Fibroblast of skin of left quadriceps (primary cell): ENCODE data around the gene PDE3A.
"Not testable (repeated sequence)": the region's sequence is repeated elsewhere in the genome, so short reads cannot be mapped to it uniquely, and the experiment has no call there.

Source experiments
- DNase-seq, 2 experiments: peaks; one replicate each; pipeline ENCODE4 v3.0.0-alpha.2; 2013; ENCODE audit warnings: low read depth in 2 of 2

The PDE3A gene

GRCh38 chr12:20374795-20375194 lies 6.5 kb downstream of the PDE3A start:
- no peak for DNase-seq

DNA sequence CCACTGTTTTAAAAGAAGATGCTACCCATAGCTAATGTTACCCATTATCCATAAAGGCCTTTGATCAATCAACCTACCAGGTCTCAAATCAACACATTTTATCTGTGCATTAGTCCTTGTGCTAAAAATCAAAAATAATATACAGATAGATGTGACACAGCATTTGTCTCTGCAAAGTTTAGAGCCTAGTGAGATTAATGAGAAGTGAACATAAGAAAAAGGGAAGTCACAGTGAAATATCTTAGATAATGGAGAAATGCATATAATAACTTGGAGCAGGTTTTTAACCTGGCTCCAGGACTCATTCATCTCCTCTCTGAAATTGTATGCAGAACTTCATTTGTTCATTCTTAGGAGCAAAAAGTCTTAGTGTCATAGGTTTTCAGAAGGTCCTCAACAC lies 7.2 kb downstream of the PDE3A start:
- DNase-seq = no peak

DNA sequence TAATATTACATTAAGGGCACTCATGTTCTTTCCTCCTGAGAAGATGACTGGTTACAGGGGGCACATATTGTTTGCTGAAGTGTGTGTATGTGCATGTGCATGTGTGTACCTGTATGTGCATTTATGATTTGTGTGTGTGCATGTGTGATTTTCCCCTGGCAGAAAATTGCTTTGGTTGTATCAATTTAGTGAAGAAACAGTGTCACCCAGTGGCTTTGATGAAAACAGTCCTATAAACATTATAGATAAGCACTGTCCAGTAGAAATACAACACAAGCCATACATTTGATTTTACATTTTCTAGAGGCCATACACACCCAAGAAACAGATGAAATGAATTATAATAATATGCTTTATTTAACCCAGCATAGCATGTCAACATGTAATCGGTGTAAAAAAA lies 8.6 kb downstream of the PDE3A start:
- DNase-seq = no peak

GRCh38 chr12:20377750-20378149 lies 9.4 kb downstream of the PDE3A start:
- no peak for DNase-seq

- no peak for DNase-seq
Observed at GRCh38 chr12:20382117-20382516, 13.8 kb downstream of the PDE3A start.

GRCh38 chr12:20383612-20384011 lies 15.3 kb downstream of the PDE3A start:
- DNase-seq = no peak

- DNase-seq = not testable (repeated sequence)
Observed at GRCh38 chr12:20384836-20385235, 16.5 kb downstream of the PDE3A start.

DNA sequence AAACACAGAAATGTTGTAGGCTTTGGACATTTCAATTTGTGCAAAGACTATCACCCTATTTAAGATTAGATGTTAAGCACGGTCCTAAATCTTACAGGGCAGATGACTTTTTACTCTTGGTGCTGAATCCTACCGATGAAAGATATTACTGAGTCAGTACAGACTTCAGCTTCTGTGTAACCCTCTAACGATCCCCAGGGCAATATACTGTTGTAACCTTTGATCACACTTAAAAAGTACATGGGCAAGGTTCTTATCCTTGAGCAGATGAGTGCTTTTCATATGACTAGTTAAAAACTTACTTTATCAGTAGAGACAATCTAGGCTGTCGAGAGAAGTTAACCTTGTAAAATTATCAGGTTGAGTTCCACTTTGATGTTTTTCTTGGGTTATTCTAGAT lies 22.5 kb downstream of the PDE3A start:
- no peak for DNase-seq

GRCh38 chr12:20392339-20392738 lies 24.0 kb downstream of the PDE3A start:
- DNase-seq = no peak

- no peak for DNase-seq
Observed at GRCh38 chr12:20393707-20394106, 25.4 kb downstream of the PDE3A start.

DNA sequence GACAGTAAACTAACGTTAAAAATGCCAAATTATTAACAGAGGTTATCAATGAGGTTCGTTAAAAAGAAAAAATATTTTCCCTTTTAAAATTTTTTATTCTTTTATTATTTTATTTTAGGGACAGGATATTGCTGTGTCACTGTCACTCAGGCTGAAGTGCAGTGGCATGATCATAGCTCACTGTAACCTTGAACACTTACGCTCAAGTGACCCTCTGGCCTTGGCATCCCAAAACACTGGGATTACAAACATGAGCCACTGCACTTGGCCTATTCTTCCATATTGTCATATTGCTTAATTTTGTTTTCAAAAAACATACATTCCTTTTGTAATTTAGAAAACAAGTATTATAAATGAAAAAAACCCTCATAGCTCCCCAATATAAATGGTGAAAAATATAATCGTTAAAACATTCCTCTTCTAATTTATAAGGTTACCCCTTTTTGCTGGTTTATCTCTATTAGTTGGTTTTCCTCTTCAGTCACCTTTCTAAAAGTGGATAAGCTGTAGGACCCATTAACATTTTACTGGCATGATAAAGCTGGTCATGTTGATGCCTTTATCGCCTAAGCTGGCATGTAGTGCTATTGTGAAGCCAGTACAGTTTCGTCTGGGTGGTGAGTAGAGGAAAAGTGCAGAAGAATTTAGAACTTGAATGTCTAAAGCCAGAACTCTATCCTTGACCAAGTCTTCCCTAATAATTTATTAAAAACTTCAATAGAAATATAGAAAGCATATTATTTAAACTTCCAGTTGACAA lies 27.6 kb downstream of the PDE3A start:
- DNase-seq = no peak

GRCh38 chr12:20398686-20399085 lies 30.3 kb downstream of the PDE3A start:
- no peak for DNase-seq

- no peak for DNase-seq
Observed at GRCh38 chr12:20400003-20400402, 31.7 kb downstream of the PDE3A start.

- DNase-seq = no peak
Observed at GRCh38 chr12:20403230-20403629, 34.9 kb downstream of the PDE3A start.

DNA sequence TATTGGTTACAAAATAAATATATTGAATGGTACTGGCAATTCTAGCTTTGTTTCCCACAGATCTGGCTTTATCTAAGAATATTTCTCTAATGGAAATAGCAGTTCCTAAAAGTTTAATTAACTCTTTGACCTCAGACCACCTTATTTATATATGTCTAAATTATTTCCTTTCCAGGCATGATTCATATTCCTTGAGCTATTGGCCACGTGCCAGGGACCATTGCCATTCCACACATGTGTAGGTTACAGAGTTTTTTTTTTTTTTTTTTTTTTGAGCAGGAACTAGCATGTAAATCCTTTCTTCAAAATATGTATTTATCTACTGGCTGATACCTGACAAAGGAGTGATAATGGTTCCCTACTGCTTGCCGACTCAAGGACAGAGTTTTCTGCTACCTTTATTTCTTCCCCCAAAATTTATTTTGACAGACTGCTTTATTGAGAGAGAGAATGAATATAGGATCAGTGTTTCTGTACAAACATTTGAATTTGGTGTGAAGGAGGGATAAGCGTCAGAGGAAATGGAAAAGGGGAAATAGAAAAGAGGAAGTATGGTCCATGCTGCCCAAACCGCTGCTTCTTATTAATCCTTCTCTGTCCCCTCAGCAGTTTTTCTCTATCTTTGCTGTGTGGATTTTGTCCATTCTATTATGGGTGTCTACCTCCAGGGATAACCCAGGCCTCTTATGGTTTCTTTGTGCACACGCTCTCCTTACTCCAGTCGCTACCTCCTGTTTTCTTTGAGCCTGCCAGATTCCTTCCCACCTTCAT lies 36.4 kb downstream of the PDE3A start:
- peak; percentile 13 to 21 for DNase-seq

GRCh38 chr12:20409607-20410377 lies 41.5 kb downstream of the PDE3A start:
- peak; percentile 7 to 11 for DNase-seq

DNA sequence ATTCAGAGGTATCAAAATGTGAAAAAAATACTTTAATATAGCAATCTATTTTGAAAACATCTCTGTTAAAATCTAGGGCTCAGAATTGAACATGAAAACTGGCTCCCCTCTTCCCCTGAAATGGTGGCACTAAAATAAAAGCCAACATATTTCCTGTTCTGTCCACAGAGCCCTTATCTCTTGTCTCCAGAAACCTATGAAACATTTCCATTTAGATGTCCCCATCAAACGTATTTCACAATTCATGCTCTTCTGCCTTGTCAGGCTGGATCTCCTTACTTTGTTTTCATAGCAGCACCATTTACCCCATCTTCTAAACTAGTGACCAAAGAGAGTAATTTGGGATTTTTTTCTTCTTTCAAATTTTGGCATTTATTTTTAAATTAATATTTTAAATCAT lies 42.4 kb downstream of the PDE3A start:
- no peak for DNase-seq

DNA sequence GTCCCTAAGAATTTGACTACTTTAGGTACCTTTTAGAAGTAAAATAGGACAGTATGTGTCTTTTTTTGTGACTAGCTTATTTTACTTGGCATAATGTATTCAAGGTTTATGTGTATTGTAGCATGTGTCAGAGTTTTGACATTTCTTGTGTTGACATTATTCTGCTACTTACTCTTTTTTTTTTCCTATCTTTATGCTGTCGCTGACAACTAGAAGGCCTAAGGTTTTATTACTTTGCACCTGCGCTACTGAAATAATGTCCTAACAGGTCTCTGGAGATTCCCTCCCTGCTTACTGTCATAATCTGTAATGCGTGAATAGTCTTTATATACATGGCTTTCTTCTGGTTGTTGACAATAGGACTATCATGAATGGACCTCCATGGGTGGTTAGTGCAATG lies 43.0 kb downstream of the PDE3A start:
- DNase-seq = no peak

GRCh38 chr12:20415028-20415427 lies 46.7 kb downstream of the PDE3A start:
- peak in 1 of 2 experiments; percentile 18 for DNase-seq

DNA sequence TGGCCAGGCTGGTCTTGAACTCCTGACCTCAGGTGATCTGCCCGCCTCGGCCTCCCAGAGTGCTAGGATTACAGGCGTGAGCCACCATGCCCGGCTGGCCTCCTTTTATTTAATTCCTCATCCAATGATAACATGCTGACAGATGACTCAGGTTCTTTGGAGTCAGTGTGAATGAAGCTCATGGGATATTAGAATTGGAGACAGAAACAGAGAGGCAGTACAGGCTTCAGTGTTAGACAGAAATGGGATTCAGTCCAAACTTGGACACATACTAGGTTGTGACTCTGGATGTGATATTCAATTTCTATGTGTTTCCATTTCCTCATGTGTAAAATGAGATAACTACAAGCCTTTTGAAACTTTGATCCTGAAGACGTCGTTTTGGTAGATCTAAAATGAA lies 47.3 kb downstream of the PDE3A start:
- no peak for DNase-seq

DNA sequence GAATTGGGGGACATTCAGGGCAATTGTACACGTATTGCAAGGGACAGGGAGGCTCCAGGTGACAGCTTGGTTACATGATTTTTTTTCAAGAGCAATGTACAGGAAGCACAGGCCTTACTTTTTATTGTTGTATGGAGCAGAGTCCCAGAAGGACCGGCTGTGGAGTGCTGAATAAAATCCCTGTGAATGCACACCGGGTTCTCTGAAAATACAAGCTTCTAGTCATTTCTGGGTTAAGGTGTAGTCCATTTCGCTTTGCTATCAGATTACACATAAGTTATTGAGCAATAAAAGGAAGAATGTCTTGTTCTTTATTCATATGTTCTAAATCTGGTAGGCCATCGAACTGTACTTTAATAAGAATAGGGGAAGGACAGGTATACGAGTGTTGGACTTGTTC lies 52.2 kb downstream of the PDE3A start:
- no peak for DNase-seq

- no peak for DNase-seq
Observed at GRCh38 chr12:20421421-20421820, 53.1 kb downstream of the PDE3A start.

DNA sequence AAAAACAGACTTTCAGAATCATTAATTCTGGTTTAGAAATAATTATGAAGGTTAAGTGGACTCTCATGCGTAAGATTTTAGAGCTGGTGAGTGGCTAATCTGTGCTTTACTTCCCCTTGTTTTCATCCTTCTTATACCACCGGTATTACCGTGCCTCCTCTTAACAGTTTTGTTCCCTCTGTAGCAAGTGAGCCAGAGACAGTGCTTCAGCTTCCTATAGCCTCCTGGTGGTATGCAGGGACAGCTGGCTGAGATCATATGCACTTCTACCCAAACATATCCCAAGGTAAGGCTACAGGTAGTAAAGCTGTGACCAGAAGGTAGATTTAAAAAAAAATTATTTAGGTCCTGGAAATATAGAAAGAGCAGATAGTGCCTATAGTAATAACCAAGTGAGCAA lies 55.2 kb downstream of the PDE3A start:
- no peak for DNase-seq
